MM.1S (cell line): ENCODE data around the gene PPP1R1C.

Experiments
- CTCF ChIP-seq: fragments of 300-600 bp; sonication (generic); IDR thresholded peaks from 2 replicates; pipeline ENCODE4 v1.5.1; 2016; ENCODE audit warnings: antibody characterized with exemption, low read length, mixed read lengths
- EZH2 ChIP-seq: fragments of 300-600 bp; sonication (generic); optimal IDR thresholded peaks from 2 replicates; pipeline ENCODE3; 2017; ENCODE audit warnings: low read depth, mild to moderate bottlenecking, antibody characterized with exemption, low read length, mixed read lengths

- TF ChIP-seq CTCF (no peak), EZH2 (no peak)
These were observed 61.9 kb downstream of the PPP1R1C start for GRCh38 chr2:182047544-182047943.
